Measurements from ENCODE around the gene ASZ1.

DNA sequence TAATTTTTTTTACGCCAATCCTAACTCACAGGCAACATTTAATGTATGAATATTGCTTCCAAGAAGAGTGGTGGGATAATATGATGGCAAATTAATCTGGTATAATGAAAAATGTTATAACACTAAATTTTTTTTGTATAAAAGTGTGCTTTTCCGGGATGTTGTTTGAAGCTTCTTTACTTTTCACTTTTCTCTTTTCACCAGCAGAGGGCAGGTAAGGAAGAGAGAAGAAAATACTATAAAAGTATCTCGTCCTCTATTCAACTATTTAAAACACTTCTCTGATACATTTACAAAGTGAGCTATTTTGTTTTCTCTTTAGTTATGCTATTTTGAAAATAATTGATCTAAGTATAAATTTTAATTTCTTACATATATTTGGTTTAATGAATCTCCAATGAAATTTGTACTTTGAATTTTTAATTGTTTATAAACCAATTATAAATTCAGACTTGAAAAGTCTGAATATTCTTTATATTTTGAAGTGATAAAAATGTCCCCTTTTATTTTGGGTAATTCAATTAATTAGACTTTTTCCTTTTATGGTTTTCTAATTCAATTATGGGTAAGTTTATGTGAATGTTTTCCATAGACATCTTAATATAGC is 31.8 kb upstream of the ASZ1 start:
- TF ChIP-seq, protein P1, sequence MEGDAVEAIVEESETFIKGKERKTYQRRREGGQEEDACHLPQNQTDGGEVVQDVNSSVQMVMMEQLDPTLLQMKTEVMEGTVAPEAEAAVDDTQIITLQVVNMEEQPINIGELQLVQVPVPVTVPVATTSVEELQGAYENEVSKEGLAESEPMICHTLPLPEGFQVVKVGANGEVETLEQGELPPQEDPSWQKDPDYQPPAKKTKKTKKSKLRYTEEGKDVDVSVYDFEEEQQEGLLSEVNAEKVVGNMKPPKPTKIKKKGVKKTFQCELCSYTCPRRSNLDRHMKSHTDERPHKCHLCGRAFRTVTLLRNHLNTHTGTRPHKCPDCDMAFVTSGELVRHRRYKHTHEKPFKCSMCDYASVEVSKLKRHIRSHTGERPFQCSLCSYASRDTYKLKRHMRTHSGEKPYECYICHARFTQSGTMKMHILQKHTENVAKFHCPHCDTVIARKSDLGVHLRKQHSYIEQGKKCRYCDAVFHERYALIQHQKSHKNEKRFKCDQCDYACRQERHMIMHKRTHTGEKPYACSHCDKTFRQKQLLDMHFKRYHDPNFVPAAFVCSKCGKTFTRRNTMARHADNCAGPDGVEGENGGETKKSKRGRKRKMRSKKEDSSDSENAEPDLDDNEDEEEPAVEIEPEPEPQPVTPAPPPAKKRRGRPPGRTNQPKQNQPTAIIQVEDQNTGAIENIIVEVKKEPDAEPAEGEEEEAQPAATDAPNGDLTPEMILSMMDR (IDR thresholded peaks at IDR 0.05) = peak; percentile 41
- TF ChIP-seq EZH2 (IDR thresholded peaks at IDR 0.05; ENCODE audit: borderline replicate concordance, insufficient read depth, low read depth, low read length, poor library complexity, severe bottlenecking) = no peak

Measured in B cell (primary cell).